SH-SY5Y (cell line): ENCODE data around the gene ARL13A.

ENCODE experiments used
- GATA2 ChIP-seq: IDR thresholded peaks from 2 replicates; pipeline ENCODE4 v1.6.1; 2011; ENCODE audit warnings: mild to moderate bottlenecking, low read depth, low read length
- GATA3 ChIP-seq: IDR thresholded peaks from 2 replicates; pipeline ENCODE4 v1.6.1; 2011; ENCODE audit warnings: low read depth, mild to moderate bottlenecking, low read length, moderate library complexity

- TF ChIP-seq GATA3 (no peak), GATA2 (no peak)
These were observed 5.7 kb downstream of the ARL13A start for GRCh38 chrX:100975212-100975611.
